ENCODE results near the gene RPLP2.

RPLP2 gene

GRCh38 chr11:792873-793272, 16.9 kb upstream of the RPLP2 start:
- Mint-ChIP-seq H3K36me3 (peaks cover 10% of the 10 kb centered on the region), H3K27ac (no peak overlapping the region), H3K4me1 (peaks cover 21% of the 10 kb centered on the region), H3K4me3 (no peak overlapping the region), H3K9me3 (no peaks in the 10 kb centered on the region), H3K27me3 (peaks cover 7% of the 10 kb centered on the region)
- no peak for DNase-seq
- CTCF ChIA-PET, result interaction anchor here (1.2 kb wide), 1 partner anchor 15 kb away, joined by 3 read pairs; no protein-coding TSS in a partner anchor

- Mint-ChIP-seq H3K4me1 (peaks cover 20% of the 10 kb centered on the region), H3K36me3 (peaks cover 10% of the 10 kb centered on the region), H3K27ac (no peak overlapping the region), H3K27me3 (peaks cover 7% of the 10 kb centered on the region), H3K9me3 (no peaks in the 10 kb centered on the region), H3K4me3 (peak overlapping the region; percentile 41)
- CTCF ChIA-PET, result interaction anchor here (1.2 kb wide), 1 partner anchor 15 kb away, joined by 3 read pairs; no protein-coding TSS in a partner anchor
- no peak for DNase-seq
Measured at GRCh38 chr11:793556-793955, 16.2 kb upstream of the RPLP2 start.

- Mint-ChIP-seq H3K27ac (peak overlapping the region; percentile 24), H3K4me1 (peaks cover 16% of the 10 kb centered on the region), H3K27me3 (peaks cover 6% of the 10 kb centered on the region), H3K4me3 (peak overlapping the region; percentile 54), H3K36me3 (peaks cover 10% of the 10 kb centered on the region), H3K9me3 (no peaks in the 10 kb centered on the region)
- no peak for DNase-seq
- CTCF ChIA-PET, result interaction anchor here (1.2 kb wide), 1 partner anchor 16 kb away, joined by 3 read pairs; no protein-coding TSS in a partner anchor
Measured at GRCh38 chr11:794013-794765, 15.6 kb upstream of the RPLP2 start.

GRCh38 chr11:794766-795633, 14.8 kb upstream of the RPLP2 start:
- Mint-ChIP-seq H3K4me3 (peak overlapping the region; percentile 88), H3K27me3 (no peaks in the 10 kb centered on the region), H3K9me3 (no peaks in the 10 kb centered on the region), H3K4me1 (peaks cover 16% of the 10 kb centered on the region), H3K36me3 (peaks cover 12% of the 10 kb centered on the region), H3K27ac (peak overlapping the region; percentile 49)
- CTCF ChIA-PET, result no interaction called here
- no peak for DNase-seq

- H3K4me3 Mint-ChIP-seq, result peak overlapping the region; percentile 88
- H3K27me3 Mint-ChIP-seq, result no peaks in the 10 kb centered on the region
- no peaks in the 10 kb centered on the region for H3K9me3 Mint-ChIP-seq
- peak overlapping the region; percentile 90 for H3K27ac Mint-ChIP-seq
- peak; percentile 89 for DNase-seq
- H3K36me3 Mint-ChIP-seq, result peaks cover 14% of the 10 kb centered on the region
- CTCF ChIA-PET, result no interaction called here
- H3K4me1 Mint-ChIP-seq, result peaks cover 16% of the 10 kb centered on the region
Measured at GRCh38 chr11:795634-796564, 13.9 kb upstream of the RPLP2 start.

- CTCF ChIA-PET, result no interaction called here
- DNase-seq, result no peak
Measured at GRCh38 chr11:796565-797295, 13.0 kb upstream of the RPLP2 start.

GRCh38 chr11:797296-798092, 12.3 kb upstream of the RPLP2 start:
- DNase-seq, result peak; percentile 83
- CTCF ChIA-PET, result no interaction called here

More at GRCh38 chr11:796565-797295, 13.0 kb upstream of the RPLP2 start:
- H3K9me3 Mint-ChIP-seq, result no peaks in the 10 kb centered on the region
- no peaks in the 10 kb centered on the region for H3K27me3 Mint-ChIP-seq
- peak overlapping the region; percentile 88 for H3K4me3 Mint-ChIP-seq
- H3K4me1 Mint-ChIP-seq, result peaks cover 19% of the 10 kb centered on the region
- peaks cover 12% of the 10 kb centered on the region for H3K36me3 Mint-ChIP-seq
- peak overlapping the region; percentile 90 for H3K27ac Mint-ChIP-seq

GRCh38 chr11:798093-798713, 11.6 kb upstream of the RPLP2 start, which contains the start of gene SLC25A22:
TSS of gene SLC25A22 (minus strand) at chr11:798281. CDS start at chr11:795006, 3,275 bp downstream.
- peak within 1 kb of the TSS; percentile 88 for H3K4me3 Mint-ChIP-seq
- H3K36me3 Mint-ChIP-seq, result peaks cover 12% of the 10 kb centered on the region
- DNase-seq, result peak; percentile 88
- H3K27ac Mint-ChIP-seq, result peak within 1 kb of the TSS; percentile 90
- no peaks in the 10 kb centered on the region for H3K27me3 Mint-ChIP-seq
- peaks cover 22% of the 10 kb centered on the region for H3K4me1 Mint-ChIP-seq
- H3K9me3 Mint-ChIP-seq, result no peaks in the 10 kb centered on the region
- CTCF ChIA-PET, result no interaction called here

More at GRCh38 chr11:797296-798092, 12.3 kb upstream of the RPLP2 start:
- H3K27me3 Mint-ChIP-seq, result no peaks in the 10 kb centered on the region
- H3K27ac Mint-ChIP-seq, result peak overlapping the region; percentile 90
- H3K4me3 Mint-ChIP-seq, result peak overlapping the region; percentile 88
- H3K4me1 Mint-ChIP-seq, result peaks cover 19% of the 10 kb centered on the region
- peaks cover 12% of the 10 kb centered on the region for H3K36me3 Mint-ChIP-seq
- no peaks in the 10 kb centered on the region for H3K9me3 Mint-ChIP-seq

- DNase-seq, result no peak
- Mint-ChIP-seq H3K36me3 (peaks cover 6% of the 10 kb centered on the region), H3K4me1 (peaks cover 29% of the 10 kb centered on the region), H3K4me3 (peak overlapping the region; percentile 23), H3K27ac (no peak overlapping the region), H3K9me3 (no peaks in the 10 kb centered on the region), H3K27me3 (no peaks in the 10 kb centered on the region)
- CTCF ChIA-PET, result no interaction called here
Measured at GRCh38 chr11:799641-800316, 10.0 kb upstream of the RPLP2 start.

GRCh38 chr11:800473-800872, 9.3 kb upstream of the RPLP2 start:
- H3K27ac Mint-ChIP-seq, result no peak overlapping the region
- H3K27me3 Mint-ChIP-seq, result no peaks in the 10 kb centered on the region
- H3K4me1 Mint-ChIP-seq, result peaks cover 29% of the 10 kb centered on the region
- H3K9me3 Mint-ChIP-seq, result no peaks in the 10 kb centered on the region
- CTCF ChIA-PET, result no interaction called here
- peaks cover 6% of the 10 kb centered on the region for H3K36me3 Mint-ChIP-seq
- no peak for DNase-seq
- no peak overlapping the region for H3K4me3 Mint-ChIP-seq

GRCh38 chr11:801097-801780, 8.5 kb upstream of the RPLP2 start:
- H3K27ac Mint-ChIP-seq, result no peak overlapping the region
- no peak for DNase-seq
- H3K9me3 Mint-ChIP-seq, result no peaks in the 10 kb centered on the region
- peaks cover 29% of the 10 kb centered on the region for H3K4me1 Mint-ChIP-seq
- H3K4me3 Mint-ChIP-seq, result peak overlapping the region; percentile 28
- CTCF ChIA-PET, result no interaction called here
- peaks cover 6% of the 10 kb centered on the region for H3K36me3 Mint-ChIP-seq
- no peaks in the 10 kb centered on the region for H3K27me3 Mint-ChIP-seq

All from activated naive CD4-positive, alpha-beta T cell treated with anti-CD3 and anti-CD28 coated beads, Interleukin-2, amount 10 ng/mL, durations not matched to agents 7 days and 5 days (primary cell).